HG02852 (cell line): ENCODE data around the gene PCID2.

ENCODE experiments used
- ATAC-seq: cut with Tn5 transposase; IDR thresholded peaks from one replicate; pipeline ENCODE4 v1.9.1; 2021; ENCODE audit warnings: mild to moderate bottlenecking, moderate library complexity; ENCODE audit not compliant: unreplicated experiment

Gene PCID2

DNA sequence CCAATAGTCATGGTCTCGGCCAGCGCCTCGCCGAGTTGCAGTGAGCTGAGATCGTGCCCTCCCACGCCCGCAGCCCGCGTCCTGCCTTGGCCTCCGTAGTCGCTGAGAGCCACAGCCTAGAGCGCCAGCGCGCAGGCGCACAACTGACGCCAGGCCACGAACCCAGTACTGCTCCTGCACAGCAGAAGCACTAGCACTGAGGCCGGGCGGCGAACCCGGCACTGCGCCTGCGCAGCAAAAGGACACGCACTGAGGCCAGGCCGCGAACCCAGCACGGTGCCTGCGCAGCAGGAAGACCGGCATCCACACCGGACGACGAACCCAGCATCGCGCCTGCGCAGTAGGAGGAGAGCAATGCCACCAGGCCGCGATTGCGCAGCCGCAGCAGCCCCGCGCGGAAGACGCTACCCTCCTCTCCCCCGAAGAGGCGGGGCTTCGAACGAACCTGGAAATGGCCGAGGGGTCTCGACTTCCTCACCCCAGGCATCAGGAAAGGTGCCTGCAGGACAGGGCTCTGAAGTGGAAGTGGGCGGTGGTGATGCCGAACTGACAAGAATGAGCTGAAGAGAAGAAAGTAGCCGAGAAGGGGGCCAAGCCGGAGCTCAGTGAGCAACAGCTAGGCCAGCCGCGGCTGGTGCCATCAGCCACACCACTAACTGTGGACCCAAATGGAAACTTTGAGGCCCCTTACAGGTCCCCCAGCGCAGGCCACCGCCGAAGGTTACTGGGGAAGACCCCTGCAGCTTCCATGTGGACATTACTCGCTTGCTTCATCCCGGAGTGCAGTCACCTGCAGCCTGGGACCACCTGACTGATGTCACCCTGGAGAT lies 78.3 kb downstream of the PCID2 start:
- no peak for ATAC-seq

DNA sequence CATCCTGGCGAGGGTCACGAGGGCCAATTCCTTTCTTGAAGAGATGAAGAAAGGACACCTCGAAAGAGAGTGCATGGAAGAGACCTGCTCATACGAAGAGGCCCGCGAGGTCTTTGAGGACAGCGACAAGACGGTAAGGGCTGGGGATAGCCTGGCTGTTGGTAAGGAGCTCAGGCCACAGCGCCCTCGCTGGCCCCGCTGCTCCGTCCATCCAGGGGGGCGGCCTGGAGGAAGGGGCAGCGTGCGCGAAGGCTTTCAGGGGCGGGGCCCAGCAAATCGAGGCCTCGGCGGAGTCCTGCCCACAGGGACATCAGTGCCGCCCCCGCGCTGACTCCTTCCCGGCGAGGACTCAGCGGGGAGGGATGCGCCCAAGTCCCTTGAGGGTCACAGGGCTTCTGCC lies 79.0 kb downstream of the PCID2 start:
- no peak for ATAC-seq
